GM12878 (cell line): ENCODE measurements around the gene PIWIL4. TPM values are rescaled to one million over a fixed set of nuclear protein-coding genes. Genes with fewer than 3 reads are reported as not detected.
A peak's percentile ranks its signal among the peaks of the same experiment; 100 is the strongest.

Experiments used
- ATAC-seq: fragments of 200-7000 bp; cut with Tn5 transposase; 3 replicates; pipeline ENCODE4 v1.9.1; 2020; ENCODE audit warnings: mild to moderate bottlenecking, moderate library complexity
- BruUV-seq: library from RNA; stranded (reverse); fragments of 400-500 nt; replicated peaks from 2 replicates; lab custom pipeline; 2021; lab: Mats Ljungman, UMichigan
- CTCF ChIA-PET: fragments of 300-600 bp; sonication (Branson Sonifier 250); formaldehyde crosslinking; extraction: SDS; loops from one replicate; lab custom pipeline; 2021; ENCODE audit warnings: inconsistent platforms; lab: Yijun Ruan, JAX
- POLR2A ChIA-PET: fragments of 350-600 bp; formaldehyde crosslinking; extraction: SDS; loops from one replicate; lab custom pipeline; 2021; ENCODE audit warnings: inconsistent platforms; lab: Charles Lee
- RAD21 ChIA-PET: fragments of 300-600 bp; sonication (Branson Sonifier 250); formaldehyde crosslinking; loops from one replicate; lab custom pipeline; 2023; ENCODE audit warnings: antibody characterized with exemption; ENCODE audit not compliant: unreplicated experiment; lab: Charles Lee
- SMC1A ChIA-PET: fragments of 300-600 bp; sonication (Branson Sonifier 250); formaldehyde crosslinking; loops from one replicate; lab custom pipeline; 2023; ENCODE audit not compliant: unreplicated experiment, uncharacterized antibody; lab: Charles Lee
- DNase-seq: peaks from one replicate; pipeline ENCODE4 v3.0.0-alpha.2; 2011; ENCODE audit warnings: low read depth, low spot score
- FAIRE-seq: peaks from 3 replicates; lab custom pipeline; 2011; peaks lifted over from hg19 to GRCh38; lab: Jason Lieb, UNC
- H2AFZ ChIP-seq: 2 replicates; pipeline ENCODE4 v1.6.0; 2011; ENCODE audit warnings: low read depth, low read length, control low read depth; ENCODE audit not compliant: control insufficient read depth
- H3K27ac ChIP-seq: 2 replicates; pipeline ENCODE4 v1.5.1; 2011; ENCODE audit warnings: control low read depth; ENCODE audit not compliant: control insufficient read depth, insufficient read depth
- H3K27me3 ChIP-seq, 2 experiments: replicated peaks in 1 of 2; 2 replicates each; pipeline versions ENCODE4 v1.6.0 to v1.6.1; 2011; ENCODE audit warnings: low read length in 1 of 2; ENCODE audit not compliant: control insufficient read depth in 2 of 2, insufficient read depth in 2 of 2
- H3K36me3 ChIP-seq, 2 experiments: 2 replicates each; pipeline ENCODE4 v1.5.1; 2011; ENCODE audit warnings: low read length in 1 of 2; ENCODE audit not compliant: control insufficient read depth in 2 of 2, insufficient read depth in 2 of 2
- H3K4me1 ChIP-seq: 2 replicates; pipeline ENCODE4 v1.6.1; 2011; ENCODE audit warnings: mild to moderate bottlenecking, low read length, moderate library complexity, mixed read lengths; ENCODE audit not compliant: control insufficient read depth, insufficient read depth
- H3K4me2 ChIP-seq: 2 replicates; pipeline ENCODE4 v1.6.0; 2011; ENCODE audit warnings: control low read depth; ENCODE audit not compliant: control insufficient read depth, insufficient read depth
- H3K4me3 ChIP-seq: fragments of 200-600 bp; sonication (generic); 2 replicates; pipeline ENCODE4 v1.5.1; 2016
- H3K79me2 ChIP-seq: 2 replicates; pipeline ENCODE4 v1.6.0; 2011; ENCODE audit warnings: low read length; ENCODE audit not compliant: control insufficient read depth, insufficient read depth
- H3K9ac ChIP-seq: 2 replicates; pipeline ENCODE4 v1.8.0; 2011; ENCODE audit warnings: low read length, control low read depth, mixed read lengths; ENCODE audit not compliant: control insufficient read depth, insufficient read depth
- H3K9me3 ChIP-seq: replicated peaks from 3 replicates; pipeline ENCODE4 v1.5.1; 2011; ENCODE audit warnings: mild to moderate bottlenecking, low read length; ENCODE audit not compliant: control insufficient read depth, insufficient read depth
- H4K20me1 ChIP-seq: 2 replicates; pipeline ENCODE4 v1.6.0; 2011; ENCODE audit not compliant: control insufficient read depth, insufficient read depth
- DPF2 ChIP-seq: fragments of 450-650 bp; IDR thresholded peaks from 2 replicates; pipeline ENCODE4 v1.6.1; 2017; ENCODE audit warnings: mild to moderate bottlenecking
- FOXK2 ChIP-seq: fragments of 450-650 bp; IDR thresholded peaks from 2 replicates; pipeline ENCODE4 v1.6.1; 2017; ENCODE audit warnings: mild to moderate bottlenecking, moderate library complexity
- SREBF1 ChIP-seq: IDR thresholded peaks from 2 replicates; pipeline ENCODE4 v1.6.1; 2012; ENCODE audit warnings: mild to moderate bottlenecking, low read length
- WGBS: methylation state at CpG from one replicate; pipeline ENCODE4 v1.1.6; 2016; ENCODE audit warnings: low lambda C conversion rate; ENCODE audit not compliant: insufficient replicate concordance, insufficient coverage; ENCODE audit errors: missing lambda C conversion rate; 5-methylcytosine and 5-hydroxymethylcytosine counted together
- in situ Hi-C: fragments of 300-500 bp; cut with MboI; formaldehyde crosslinking; loops from 9 replicates; pipeline ENCODE4 v1.14.3; 2018; ENCODE audit warnings: mixed read lengths
- intact Hi-C: fragments of 100-400 bp; cut with micrococcal nuclease; formaldehyde crosslinking; loops from one replicate; pipeline ENCODE4 v1.14.2; 2022; ENCODE audit not compliant: unreplicated experiment
- polyA plus RNA-seq, 11 experiments: library from polyadenylated mRNA; depleted of rRNA in 4 of 11; unstranded in 6 of 11; stranded (reverse) in 5 of 11; fragments of >200 nt; fragmentation: Nextera tagmentation in 4 of 11; fragmentation: Illumina TruSeq in 1 of 11; extraction: Ambion mirVana in 4 of 11; extraction: Trizol in 1 of 11; gene quantifications; 1 replicate in 1 of 11; 2 replicates in 10 of 11; pipeline versions ENCODE4 v1.2.1 to v1.2.3, GENCODE V29; 2011 to 2016; ENCODE audit warnings: inconsistent platforms in 2 of 11, missing spikeins in 2 of 11, low read depth in 1 of 11
- total RNA-seq, 4 experiments: library from RNA; depleted of rRNA in 3 of 4; stranded (reverse); fragments of >200 nt in 3 of 4; fragmentation: Illumina TruSeq in 1 of 4; extraction: Trizol in 1 of 4; gene quantifications; 2 replicates each; pipeline versions ENCODE4 v1.2.1 to v1.2.3, GENCODE V29; 2013 to 2021

The PIWIL4 gene
- total and polyA plus RNA-seq, 10 of the 15 experiments (the other 5 are each of a cell fraction or from before 2014, with no cell fraction given) = 0.23 to 13.3 (median 0.47) TPM

DNA sequence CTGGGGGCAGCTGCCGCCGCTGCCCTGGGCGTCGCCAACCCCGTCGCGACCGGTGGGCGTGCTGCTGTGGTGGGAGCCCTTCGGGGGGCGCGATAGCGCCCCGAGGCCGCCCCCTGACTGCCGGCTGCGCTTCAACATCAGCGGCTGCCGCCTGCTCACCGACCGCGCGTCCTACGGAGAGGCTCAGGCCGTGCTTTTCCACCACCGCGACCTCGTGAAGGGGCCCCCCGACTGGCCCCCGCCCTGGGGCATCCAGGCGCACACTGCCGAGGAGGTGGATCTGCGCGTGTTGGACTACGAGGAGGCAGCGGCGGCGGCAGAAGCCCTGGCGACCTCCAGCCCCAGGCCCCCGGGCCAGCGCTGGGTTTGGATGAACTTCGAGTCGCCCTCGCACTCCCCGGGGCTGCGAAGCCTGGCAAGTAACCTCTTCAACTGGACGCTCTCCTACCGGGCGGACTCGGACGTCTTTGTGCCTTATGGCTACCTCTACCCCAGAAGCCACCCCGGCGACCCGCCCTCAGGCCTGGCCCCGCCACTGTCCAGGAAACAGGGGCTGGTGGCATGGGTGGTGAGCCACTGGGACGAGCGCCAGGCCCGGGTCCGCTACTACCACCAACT, 22.4 kb upstream of the PIWIL4 start:
- Histone ChIP-seq H3K9me3 (no peaks in the 10 kb centered on the region), H3K36me3 (no peaks in the 10 kb centered on the region), H3K79me2 (peaks cover 2% of the 10 kb centered on the region), H2AFZ (peak overlapping the region; percentile 96), H3K9ac (peak overlapping the region; percentile 85), H3K4me1 (no peaks in the 10 kb centered on the region; the same call in 1 of the 2 replicates), H3K27ac (no peak overlapping the region; the same call in 1 of the 2 replicates), H4K20me1 (no peaks in the 10 kb centered on the region), H3K4me3 (peak overlapping the region; percentile 80), H3K4me2 (peak overlapping the region; percentile 77), H3K27me3 (no peaks in the 10 kb centered on the region)
- DNase-seq = no peak
- FAIRE-seq = no peak
- ChIA-PET RAD21 (interaction anchor here (0.6 to 9.3 kb wide), 9 partner anchors 14 to 59 kb away, joined by 3 to 52 read pairs (median 3); no protein-coding TSS in a partner anchor), CTCF (interaction anchor here (1.1 to 4.2 kb wide), 4 partner anchors 24 to 59 kb away, joined by 5 to 32 read pairs (median 5); no protein-coding TSS in a partner anchor), SMC1A (interaction anchor here (1.0 to 6.8 kb wide), 6 partner anchors 10 to 59 kb away, joined by 3 to 107 read pairs (median 4); no protein-coding TSS in a partner anchor), POLR2A (interaction anchor here (0.6 to 4.6 kb wide), 6 partner anchors 12 to 60 kb away, joined by 3 to 27 read pairs (median 5); no protein-coding TSS in a partner anchor)
- peak; percentile 2 for ATAC-seq
- no TSS peak for BruUV-seq
- in situ Hi-C loops (no loop called here), intact Hi-C loops (loop anchor here (2.0 kb wide), 1 partner anchor 38 kb away; no protein-coding TSS in a partner anchor)
- TF ChIP-seq FOXK2 = no peak
- TF ChIP-seq DPF2 = peak; percentile 8; the same call in 1 of the 2 replicates
- no peak for TF ChIP-seq SREBF1
- WGBS = 60% methylated on average over 50 of the region's 59 CpGs
